Ectodermal cell (in vitro differentiated cells): ENCODE measurements around the gene NES. TPM values are rescaled to one million over a fixed set of nuclear protein-coding genes. Genes with fewer than 3 reads are reported as not detected.

Experiments used
- H3K27ac ChIP-seq: 2 replicates; pipeline ENCODE4 v1.7.0; 2013; ENCODE audit warnings: mild to moderate bottlenecking, low read depth, low read length; ENCODE audit not compliant: insufficient read depth, poor library complexity, severe bottlenecking
- H3K27me3 ChIP-seq: 2 replicates; pipeline ENCODE4 v1.7.0; 2013; ENCODE audit warnings: mild to moderate bottlenecking, low read length; ENCODE audit not compliant: insufficient read depth, control insufficient read depth, poor library complexity, severe bottlenecking
- H3K36me3 ChIP-seq: one replicate; pipeline ENCODE4 v1.7.0; 2013; ENCODE audit warnings: low read length; ENCODE audit not compliant: control insufficient read depth, insufficient read depth
- H3K4me1 ChIP-seq: one replicate; pipeline ENCODE4 v1.7.0; 2013; ENCODE audit warnings: low read length; ENCODE audit not compliant: control insufficient read depth, insufficient read depth
- H3K4me3 ChIP-seq: 2 replicates; pipeline ENCODE4 v1.7.0; 2013; ENCODE audit warnings: low read depth, low read length, control low read depth; ENCODE audit not compliant: insufficient read depth
- H3K9me3 ChIP-seq: 2 replicates; pipeline ENCODE4 v1.7.0; 2013; ENCODE audit warnings: mild to moderate bottlenecking, low read length, moderate library complexity; ENCODE audit not compliant: control insufficient read depth
- WGBS, 2 experiments: methylation state at CpG; one replicate each; pipeline ENCODE4 v1.1.7; 2013; ENCODE audit warnings: missing lambda C conversion rate in 2 of 2; 5-methylcytosine and 5-hydroxymethylcytosine counted together
- polyA plus RNA-seq, 4 experiments: library from polyadenylated mRNA; stranded (reverse); fragments of 50-300 nt; gene quantifications; one replicate each; pipeline ENCODE4 v1.2.3, GENCODE V29; 2013

NES gene
- polyA plus RNA-seq (2013, experiment 1 of 4) = 303 TPM
- polyA plus RNA-seq (2013, experiment 2 of 4) = 335 TPM
- 231 TPM for polyA plus RNA-seq (2013, experiment 3 of 4)
- polyA plus RNA-seq (2013, experiment 4 of 4) = 248 TPM

- Histone ChIP-seq H3K4me1 (peaks cover 19% of the 10 kb centered on the region), H3K36me3 (peaks cover 13% of the 10 kb centered on the region), H3K27ac (peak within 1 kb of the TSS; percentile 80), H3K27me3 (peaks cover 7% of the 10 kb centered on the region), H3K4me3 (peak within 1 kb of the TSS; percentile 95), H3K9me3 (no peaks in the 10 kb centered on the region)
- 0% methylated on average over 70 of the region's 70 CpGs for WGBS, 2 experiments
These were observed at the start of gene NES for GRCh38 chr1:156676820-156677615. Gene NES (minus strand): TSS chr1:156677407. CDS start chr1:156677264, 143 bp downstream.

- Histone ChIP-seq H3K4me1 (peaks cover 26% of the 10 kb centered on the region), H3K27me3 (no peaks in the 10 kb centered on the region), H3K27ac (no peak overlapping the region), H3K4me3 (peak overlapping the region; percentile 100), H3K36me3 (peaks cover 22% of the 10 kb centered on the region), H3K9me3 (no peaks in the 10 kb centered on the region)
- 61 to 67% methylated on average over 15 of the region's 15 CpGs for WGBS, 2 experiments
These were observed 49.5 kb upstream of the NES start for GRCh38 chr1:156726549-156727226.

- Histone ChIP-seq H3K4me1 (peaks cover 26% of the 10 kb centered on the region), H3K9me3 (no peaks in the 10 kb centered on the region), H3K36me3 (peaks cover 31% of the 10 kb centered on the region), H3K27me3 (no peaks in the 10 kb centered on the region), H3K4me3 (peak overlapping the region; percentile 20), H3K27ac (no peak overlapping the region)
- 21 to 24% methylated on average over 18 of the region's 18 CpGs for WGBS, 2 experiments
These were observed 48.6 kb upstream of the NES start for GRCh38 chr1:156725683-156726280.

- H3K27me3 ChIP-seq = no peaks in the 10 kb centered on the region
- peaks cover 12% of the 10 kb centered on the region for H3K4me1 ChIP-seq
- H3K9me3 ChIP-seq = no peaks in the 10 kb centered on the region
- 89 to 96% methylated on average over 4 of the region's 4 CpGs for WGBS, 2 experiments
- H3K4me3 ChIP-seq = no peak overlapping the region
- H3K27ac ChIP-seq = no peak overlapping the region
- peaks cover 33% of the 10 kb centered on the region for H3K36me3 ChIP-seq
These were observed 44.3 kb upstream of the NES start for GRCh38 chr1:156721535-156721934.

- Histone ChIP-seq H3K4me1 (peaks cover 8% of the 10 kb centered on the region), H3K36me3 (peaks cover 33% of the 10 kb centered on the region), H3K4me3 (no peak overlapping the region), H3K27ac (no peak overlapping the region), H3K27me3 (no peaks in the 10 kb centered on the region), H3K9me3 (no peaks in the 10 kb centered on the region)
- 89 to 97% methylated on average over 2 of the region's 2 CpGs for WGBS, 2 experiments
These were observed 43.9 kb upstream of the NES start for GRCh38 chr1:156721131-156721530.

- Histone ChIP-seq H3K36me3 (peaks cover 11% of the 10 kb centered on the region), H3K4me1 (no peaks in the 10 kb centered on the region), H3K27ac (no peak overlapping the region), H3K27me3 (no peaks in the 10 kb centered on the region), H3K9me3 (no peaks in the 10 kb centered on the region), H3K4me3 (no peak overlapping the region)
- WGBS, 2 experiments = 84 to 92% methylated on average over 4 of the region's 4 CpGs
These were observed 40.1 kb upstream of the NES start for GRCh38 chr1:156717351-156717750.

GRCh38 chr1:156714830-156715229 is 37.6 kb upstream of the NES start:
- 91 to 92% methylated on average over 3 of the region's 3 CpGs for whole genome bisulfite sequencing, 2 experiments
- H3K27ac ChIP-seq = no peak overlapping the region
- no peaks in the 10 kb centered on the region for H3K9me3 ChIP-seq
- H3K27me3 ChIP-seq = no peaks in the 10 kb centered on the region
- no peak overlapping the region for H3K4me3 ChIP-seq
- peaks cover 12% of the 10 kb centered on the region for H3K4me1 ChIP-seq
- no peaks in the 10 kb centered on the region for H3K36me3 ChIP-seq

GRCh38 chr1:156712626-156713025 is 35.4 kb upstream of the NES start:
- Histone ChIP-seq H3K4me3 (no peak overlapping the region), H3K27ac (no peak overlapping the region), H3K4me1 (peaks cover 34% of the 10 kb centered on the region), H3K9me3 (no peaks in the 10 kb centered on the region), H3K36me3 (no peaks in the 10 kb centered on the region), H3K27me3 (no peaks in the 10 kb centered on the region)
- WGBS, 2 experiments = 84 to 87% methylated on average over 3 of the region's 3 CpGs

- no peaks in the 10 kb centered on the region for H3K36me3 ChIP-seq
- H3K4me1 ChIP-seq = peaks cover 39% of the 10 kb centered on the region
- H3K9me3 ChIP-seq = no peaks in the 10 kb centered on the region
- WGBS, 2 experiments = 24 to 33% methylated on average over 9 of the region's 9 CpGs
- no peaks in the 10 kb centered on the region for H3K27me3 ChIP-seq
- H3K4me3 ChIP-seq = no peak overlapping the region
- H3K27ac ChIP-seq = no peak overlapping the region
These were observed 34.0 kb upstream of the NES start for GRCh38 chr1:156711011-156711817.
